Lung (tissue), 12 donors: ENCODE data around the gene CNIH3. TPM values are rescaled to one million over a fixed set of nuclear protein-coding genes. Genes with fewer than 3 reads are reported as not detected.

Experiments used
- ATAC-seq: fragments of 200-7000 bp; cut with Tn5 transposase; one replicate; pipeline ENCODE4 v1.9.1; 2020; ENCODE audit warnings: moderate number of reproducible peaks; ENCODE audit not compliant: insufficient read depth, low FRiP score
- DNase-seq, 3 donors: peaks; one replicate each; pipeline ENCODE4 v3.0.0-alpha.2; 2013 to 2017
- H3K27ac ChIP-seq, 2 donors: one replicate each; pipeline ENCODE4 v1.5.1; 2013; ENCODE audit warnings: mild to moderate bottlenecking in 2 of 2, moderate library complexity in 2 of 2, control low read depth in 1 of 2, inconsistent platforms in 1 of 2, low read depth in 1 of 2, low read length in 1 of 2
- H3K27me3 ChIP-seq, 3 donors: one replicate each; pipeline ENCODE4 v1.5.1; 2013; ENCODE audit warnings: low read length in 2 of 3; ENCODE audit not compliant: control insufficient read depth in 3 of 3, insufficient read depth in 3 of 3
- H3K36me3 ChIP-seq, 4 donors: one replicate each; pipeline ENCODE4 v1.5.1; 2013; ENCODE audit warnings: low read length in 4 of 4, mild to moderate bottlenecking in 1 of 4, moderate library complexity in 1 of 4; ENCODE audit not compliant: control insufficient read depth in 4 of 4, insufficient read depth in 4 of 4
- H3K4me1 ChIP-seq, 5 donors: one replicate each; pipeline ENCODE4 v1.5.1; 2013; ENCODE audit warnings: low read length in 5 of 5, mild to moderate bottlenecking in 2 of 5, moderate library complexity in 1 of 5; ENCODE audit not compliant: control insufficient read depth in 5 of 5, insufficient read depth in 5 of 5
- H3K4me3 ChIP-seq: one replicate; pipeline ENCODE4 v1.5.1; 2013; ENCODE audit warnings: mild to moderate bottlenecking, control low read depth, moderate library complexity
- H3K9ac ChIP-seq, 2 donors: one replicate each; pipeline ENCODE4 v1.5.1; 2013; ENCODE audit warnings: low read length in 2 of 2, control low read depth in 1 of 2; ENCODE audit not compliant: insufficient read depth in 1 of 2
- H3K9me3 ChIP-seq, 4 donors: one replicate each; pipeline ENCODE4 v1.5.1; 2013; ENCODE audit warnings: low read length in 3 of 4, mild to moderate bottlenecking in 1 of 4, moderate library complexity in 1 of 4; ENCODE audit not compliant: control insufficient read depth in 4 of 4, insufficient read depth in 3 of 4
- WGBS, 2 donors: extraction: QIAGEN DNeasy Blood & Tissue Kit; methylation state at CpG; one replicate each; pipeline ENCODE4 v1.1.7; 2013; 5-methylcytosine and 5-hydroxymethylcytosine counted together
- polyA plus RNA-seq, 2 donors: library from polyadenylated mRNA; stranded (reverse); fragments of 200-250 nt; gene quantifications; one replicate each; pipeline ENCODE4 v1.2.1, GENCODE V29; 2013
- total RNA-seq, 2 donors: library from RNA; depleted of rRNA in 1 of 2; stranded (reverse); fragments of >200 nt in 1 of 2; gene quantifications; one replicate each; pipeline ENCODE4 v1.2.1, GENCODE V29; 2014 to 2021
- TF ChIP-seq, protein P1 (sequence below): IDR thresholded peaks from 2 replicates; pipeline ENCODE4 v1.5.1; 2012; ENCODE audit warnings: mild to moderate bottlenecking; ENCODE audit errors: control extremely low read depth, extremely low read depth
- donor health status: control.
- donor health status: control.
- donor health status: Bipolar disorder and iron deficiency.
- donor health status: healthy.
- donor health status: DM: yes; HTN: yes; CAD: no.

Gene CNIH3
- total and polyA plus RNA-seq, 4 donors, result 0.70 to 5.2 (median 2.9) TPM

DNA sequence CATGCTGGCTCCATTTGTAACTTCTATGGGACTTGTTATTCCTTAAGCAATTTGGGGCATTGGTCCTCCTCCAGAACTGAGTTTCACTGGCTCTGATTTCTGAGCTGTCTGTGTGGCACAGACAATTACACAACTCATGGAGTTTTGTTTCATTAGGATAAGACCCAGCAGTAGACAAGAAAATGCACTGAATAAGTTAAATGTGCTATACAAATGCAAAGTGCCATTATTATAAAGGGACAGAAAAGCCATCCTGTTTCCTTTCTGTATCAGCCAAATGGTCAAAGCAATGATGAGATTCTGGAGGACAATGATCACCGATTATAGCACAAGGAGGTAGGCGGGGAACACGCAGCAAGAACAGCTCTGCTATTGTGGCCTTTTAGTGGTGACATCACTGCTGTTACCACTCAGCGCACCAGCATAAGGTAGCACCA is 81.9 kb downstream of the CNIH3 start:
- Histone ChIP-seq H3K9ac (no peak overlapping the region), H3K36me3 (no peaks in the 10 kb centered on the region), H3K27me3 (no peaks in the 10 kb centered on the region), H3K9me3 (peaks cover 0 to 6% (median 0%) of the 10 kb centered on the region in 4 donors), H3K4me1 (peaks cover 0 to 3% (median 0%) of the 10 kb centered on the region in 5 donors), H3K4me3 (no peak overlapping the region), H3K27ac (no peak overlapping the region)
- TF ChIP-seq, protein P1, sequence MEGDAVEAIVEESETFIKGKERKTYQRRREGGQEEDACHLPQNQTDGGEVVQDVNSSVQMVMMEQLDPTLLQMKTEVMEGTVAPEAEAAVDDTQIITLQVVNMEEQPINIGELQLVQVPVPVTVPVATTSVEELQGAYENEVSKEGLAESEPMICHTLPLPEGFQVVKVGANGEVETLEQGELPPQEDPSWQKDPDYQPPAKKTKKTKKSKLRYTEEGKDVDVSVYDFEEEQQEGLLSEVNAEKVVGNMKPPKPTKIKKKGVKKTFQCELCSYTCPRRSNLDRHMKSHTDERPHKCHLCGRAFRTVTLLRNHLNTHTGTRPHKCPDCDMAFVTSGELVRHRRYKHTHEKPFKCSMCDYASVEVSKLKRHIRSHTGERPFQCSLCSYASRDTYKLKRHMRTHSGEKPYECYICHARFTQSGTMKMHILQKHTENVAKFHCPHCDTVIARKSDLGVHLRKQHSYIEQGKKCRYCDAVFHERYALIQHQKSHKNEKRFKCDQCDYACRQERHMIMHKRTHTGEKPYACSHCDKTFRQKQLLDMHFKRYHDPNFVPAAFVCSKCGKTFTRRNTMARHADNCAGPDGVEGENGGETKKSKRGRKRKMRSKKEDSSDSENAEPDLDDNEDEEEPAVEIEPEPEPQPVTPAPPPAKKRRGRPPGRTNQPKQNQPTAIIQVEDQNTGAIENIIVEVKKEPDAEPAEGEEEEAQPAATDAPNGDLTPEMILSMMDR, result no peak
- DNase-seq (no peak), ATAC-seq (no peak)
- WGBS, 2 donors, result 84 to 95% methylated on average over 4 of the region's 4 CpGs

DNA sequence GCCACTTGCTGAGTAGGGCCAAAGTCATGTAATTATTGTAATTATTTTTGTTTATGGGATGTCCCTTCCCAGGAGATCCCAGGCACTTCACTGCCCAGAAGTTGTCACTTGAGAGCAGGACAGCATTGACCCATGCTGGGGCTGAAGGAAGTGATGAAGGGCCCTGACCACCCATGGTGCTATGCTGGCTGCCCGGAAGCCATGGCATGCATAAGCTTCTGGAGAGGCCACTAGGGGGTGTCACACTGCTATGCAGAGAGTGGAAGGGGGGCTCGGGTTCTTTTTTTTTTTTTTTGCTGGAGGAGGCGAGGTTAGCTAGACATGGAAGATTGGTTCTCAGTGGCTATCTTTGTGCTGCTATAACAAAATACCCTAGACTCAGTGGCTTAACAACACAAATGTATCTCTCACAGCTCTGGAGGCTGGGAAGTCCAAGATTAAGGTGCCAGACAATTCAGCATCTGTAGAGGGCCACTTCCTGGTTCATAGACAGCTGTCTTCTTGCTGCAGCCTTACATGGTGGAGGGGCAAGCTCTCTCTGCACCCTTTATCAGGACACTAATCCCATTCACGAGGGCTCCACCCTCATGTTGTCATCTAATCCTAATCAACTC is 84.9 kb downstream of the CNIH3 start:
- no peak for DNase-seq
- Histone ChIP-seq H3K4me3 (no peak overlapping the region), H3K27ac (no peak overlapping the region), H3K27me3 (no peaks in the 10 kb centered on the region), H3K36me3 (no peaks in the 10 kb centered on the region), H3K9ac (no peak overlapping the region), H3K9me3 (peaks cover 0 to 3% (median 0%) of the 10 kb centered on the region in 4 donors), H3K4me1 (peaks cover 0 to 3% (median 0%) of the 10 kb centered on the region in 5 donors)
- no peak for ATAC-seq
- TF ChIP-seq, protein P1, result no peak
- 76 to 81% methylated on average over 3 to 4 of the region's 4 CpGs for WGBS, 2 donors

DNA sequence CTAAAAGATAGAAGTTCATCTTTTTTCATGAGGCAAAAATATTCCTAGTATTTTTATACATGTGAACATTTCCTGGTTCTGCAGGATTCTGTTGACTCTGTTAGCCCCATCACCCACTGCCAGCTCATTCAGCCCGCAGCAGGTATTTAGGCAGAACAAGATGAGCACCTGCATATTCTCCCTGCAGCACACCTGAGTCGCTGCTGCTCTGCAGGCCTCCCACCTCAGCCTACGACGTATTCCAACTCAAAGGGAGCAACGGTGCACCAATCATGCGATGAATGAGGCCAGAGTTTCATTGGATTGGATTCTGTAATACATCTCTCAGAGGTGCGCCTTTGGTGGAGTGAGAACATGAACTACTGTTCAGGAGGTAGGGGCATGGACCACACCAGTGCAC is 87.6 kb downstream of the CNIH3 start:
- 84 to 90% methylated on average over 7 of the region's 7 CpGs for WGBS, 2 donors
- no peak for DNase-seq

More for the DNA sequence above, 87.6 kb downstream of the CNIH3 start:
- Histone ChIP-seq H3K4me1 (no peaks in the 10 kb centered on the region), H3K27ac (no peak overlapping the region), H3K4me3 (no peak overlapping the region), H3K9me3 (peaks cover 0 to 2% (median 0%) of the 10 kb centered on the region in 4 donors), H3K36me3 (no peaks in the 10 kb centered on the region), H3K27me3 (no peaks in the 10 kb centered on the region), H3K9ac (no peak overlapping the region)
- TF ChIP-seq, protein P1, result no peak
- no peak for ATAC-seq
